ENCODE measurements around the gene PLEKHG2.
"Not testable (repeated sequence)": the region's sequence is repeated elsewhere in the genome, so short reads cannot be mapped to it uniquely, and the experiment has no call there.

PLEKHG2 gene

DNA sequence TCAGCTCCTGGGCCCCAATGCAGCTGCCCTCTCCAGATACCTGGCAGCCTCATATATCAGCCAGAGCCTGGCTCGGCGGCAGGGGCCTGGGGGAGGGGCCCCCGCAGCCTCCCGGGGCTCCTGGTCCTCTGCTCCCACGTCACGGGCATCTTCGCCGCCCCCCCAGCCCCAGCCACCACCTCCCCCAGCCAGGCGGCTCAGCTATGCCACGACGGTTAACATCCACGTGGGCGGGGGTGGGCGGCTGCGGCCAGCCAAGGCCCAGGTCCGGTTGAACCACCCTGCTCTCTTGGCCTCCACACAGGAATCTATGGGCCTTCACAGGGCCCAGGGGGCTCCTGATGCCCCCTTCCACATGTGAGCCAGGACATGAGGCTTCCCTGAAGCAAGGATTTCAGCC is 12.5 kb downstream of the PLEKHG2 start:
- DNase-seq, result no peak

DNA sequence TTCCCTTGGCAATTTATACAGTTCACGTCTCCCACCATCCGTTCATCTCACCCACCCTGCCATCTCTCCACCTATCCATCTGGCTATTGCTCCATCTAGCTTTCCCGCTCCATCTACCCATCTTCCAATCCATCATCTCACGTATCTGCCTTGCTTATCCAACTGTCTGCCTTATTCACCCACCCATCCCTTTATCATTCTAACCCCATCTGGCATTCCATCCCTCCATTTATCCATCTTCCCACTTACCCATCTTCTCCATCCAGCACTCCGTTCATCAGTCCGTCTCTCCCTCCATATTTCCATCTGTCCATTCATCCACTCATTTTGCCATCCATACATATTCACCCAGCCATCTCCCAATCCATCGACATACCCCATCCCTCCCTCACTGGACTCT is 13.3 kb downstream of the PLEKHG2 start:
- no peak for DNase-seq

DNA sequence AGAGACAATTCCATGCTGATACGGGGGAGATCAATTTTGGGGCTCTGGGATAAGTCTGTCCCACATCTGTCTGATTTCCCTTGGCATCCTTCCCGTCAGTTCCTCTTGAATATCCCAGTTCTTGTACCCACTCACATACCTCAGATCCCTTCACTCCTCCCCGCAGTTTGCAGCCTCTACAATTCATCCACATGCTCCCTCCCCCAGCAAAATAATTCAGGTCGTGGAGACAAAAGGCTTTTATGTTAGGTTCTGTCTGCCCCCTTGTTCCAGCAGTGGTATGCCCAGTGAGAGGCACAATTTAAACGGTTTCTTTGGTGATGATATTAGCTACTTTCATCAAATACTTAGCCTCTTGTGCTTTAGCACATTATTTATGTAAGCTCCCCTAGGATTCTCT is 13.7 kb downstream of the PLEKHG2 start:
- no peak for DNase-seq

DNA sequence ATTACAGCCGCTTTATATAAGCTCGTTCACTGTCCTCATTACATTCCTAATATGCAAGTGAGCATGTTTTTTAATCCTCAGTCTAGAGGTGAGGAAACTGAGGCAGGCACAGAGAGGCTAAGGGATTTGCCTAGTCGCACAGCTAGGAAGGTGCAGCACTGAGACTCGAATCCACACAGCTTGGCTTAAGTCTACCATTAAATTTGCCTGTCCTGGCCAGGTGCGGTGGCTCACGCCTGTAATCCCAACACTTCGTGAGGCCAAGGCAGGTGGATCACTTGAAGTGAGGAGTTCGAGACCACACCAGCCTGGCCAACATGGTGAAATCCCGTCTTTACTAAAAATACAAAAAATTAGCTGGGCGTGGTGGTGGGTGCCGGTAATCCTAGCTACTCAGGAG is 15.2 kb downstream of the PLEKHG2 start:
- DNase-seq, result no peak

DNA sequence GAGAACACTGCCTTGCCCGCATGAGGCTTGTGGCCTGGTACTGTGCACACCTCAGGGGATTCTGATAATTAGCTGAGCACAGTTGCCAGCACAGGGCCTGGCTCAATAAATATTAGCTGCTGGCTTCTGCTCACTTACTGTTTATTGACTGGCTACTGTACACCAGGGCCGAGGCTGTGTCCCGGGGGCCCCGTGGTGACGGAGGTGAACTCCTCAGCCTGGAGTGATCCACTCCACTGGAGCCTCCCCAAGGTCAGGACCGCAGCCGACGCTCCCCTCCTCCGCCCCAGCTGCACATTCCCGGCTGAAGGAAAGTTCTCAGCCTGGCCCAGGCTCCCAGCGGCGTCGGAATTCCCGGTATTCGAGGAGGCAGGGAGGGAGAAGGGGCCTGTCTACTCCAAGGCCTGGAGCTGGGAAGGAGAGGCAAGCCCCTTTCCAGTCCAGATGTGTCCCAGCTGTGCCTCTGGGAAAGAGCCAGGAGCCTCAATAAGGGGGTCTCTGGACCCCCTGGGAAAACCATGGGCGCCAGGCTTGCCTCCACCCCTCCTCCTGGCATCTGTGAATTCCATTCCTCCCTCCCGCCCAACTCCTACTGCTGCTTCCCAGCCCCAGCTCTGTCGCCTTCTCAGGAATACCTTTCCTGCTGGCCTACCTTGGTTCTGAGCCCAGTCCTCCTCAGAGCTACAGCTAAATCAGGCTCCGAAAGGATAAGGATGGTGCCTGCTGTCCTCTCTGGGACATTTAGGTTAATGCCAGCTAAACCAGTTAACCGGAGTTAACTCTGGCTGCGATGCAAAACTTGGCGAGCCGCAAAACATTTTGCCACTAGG is 16.0 kb downstream of the PLEKHG2 start:
- no peak for DNase-seq

DNA sequence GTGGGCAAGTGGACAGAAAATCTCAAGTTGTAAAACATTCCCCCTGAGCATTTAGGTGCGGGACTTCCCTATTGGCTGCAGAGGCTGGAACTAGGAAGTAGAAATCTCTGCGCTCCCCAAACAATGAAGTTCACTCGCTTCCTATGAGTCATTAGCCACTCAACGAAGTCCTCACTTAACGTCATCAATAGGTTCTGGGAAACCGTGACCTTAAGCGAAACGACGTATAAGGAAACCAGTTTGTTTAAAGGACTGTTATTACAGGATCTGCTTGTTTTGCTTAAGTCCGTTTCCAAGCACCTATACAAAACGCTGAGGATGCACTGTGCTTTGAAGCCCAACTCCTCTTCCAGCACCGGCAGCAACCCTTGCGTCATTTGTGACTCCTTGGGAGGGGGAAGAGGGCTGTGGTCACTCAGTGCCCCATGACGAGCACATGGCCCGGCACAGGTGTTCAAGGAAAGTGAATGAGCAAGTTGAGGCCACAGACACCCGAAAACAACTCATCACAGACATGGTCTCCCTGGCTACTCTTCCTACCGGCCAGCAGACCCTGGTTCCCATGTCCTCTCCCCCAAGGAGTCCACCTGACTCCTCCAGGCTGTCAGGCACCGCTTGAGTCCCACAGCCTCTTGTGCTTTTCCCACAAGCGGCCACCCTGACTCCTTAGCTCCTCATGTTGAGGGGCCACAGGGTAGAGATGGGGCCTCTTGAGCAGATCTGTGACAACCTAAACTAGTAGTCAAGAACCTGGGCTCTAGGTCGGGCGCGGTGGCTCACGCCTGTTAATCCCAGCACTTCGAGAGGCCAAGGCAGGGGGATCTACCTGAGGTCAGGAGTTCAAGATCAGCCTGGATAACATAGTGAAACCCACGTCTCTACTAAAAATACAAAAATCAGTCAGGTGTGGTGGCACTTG is 18.5 kb downstream of the PLEKHG2 start:
- DNase-seq, result peak; percentile 26

DNA sequence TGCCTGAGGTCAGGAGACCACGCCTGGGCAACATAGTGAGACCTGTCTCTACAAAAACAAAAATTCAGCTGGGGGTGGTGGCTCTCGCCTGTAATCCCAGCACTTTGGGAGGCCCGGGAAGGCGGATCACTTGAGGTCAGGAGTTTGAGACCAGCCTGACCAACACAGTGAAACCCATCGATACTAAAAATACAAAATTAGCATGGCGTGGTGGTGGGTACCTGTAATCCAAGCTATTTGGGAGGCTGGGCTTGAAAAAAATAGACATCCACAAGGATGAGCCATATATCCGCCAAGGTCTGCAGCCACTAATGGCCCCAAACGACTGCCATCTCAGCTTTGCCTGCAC is 20.2 kb downstream of the PLEKHG2 start:
- DNase-seq, result no peak

DNA sequence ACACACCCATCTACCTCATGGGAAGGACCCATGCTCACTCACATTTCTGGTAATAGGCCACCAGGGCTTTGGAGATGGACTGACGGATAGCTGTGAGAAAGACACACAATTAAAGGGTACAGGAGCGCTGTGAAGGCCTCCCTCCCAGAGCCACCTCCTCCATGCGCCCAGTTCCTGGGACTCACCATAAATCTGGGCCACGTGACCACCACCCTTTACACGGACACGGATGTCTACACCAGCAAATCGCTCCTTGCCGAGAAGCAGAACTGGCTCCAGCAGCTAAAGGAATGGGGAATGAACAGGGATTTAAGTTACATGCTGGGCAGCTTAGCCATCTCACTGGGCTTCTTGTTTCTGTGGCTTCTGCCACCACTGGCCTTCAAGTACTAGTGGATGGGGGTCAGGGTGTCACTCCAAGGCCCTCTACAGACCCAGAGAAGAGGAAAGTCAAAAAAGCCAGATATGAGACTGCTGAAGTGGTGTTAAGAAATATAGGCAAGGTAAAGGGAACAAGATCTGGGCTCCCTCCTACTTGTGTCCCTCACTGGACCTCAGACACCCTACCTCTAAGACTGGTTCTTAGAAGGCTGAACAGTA is 21.1 kb downstream of the PLEKHG2 start:
- DNase-seq, result no peak

DNA sequence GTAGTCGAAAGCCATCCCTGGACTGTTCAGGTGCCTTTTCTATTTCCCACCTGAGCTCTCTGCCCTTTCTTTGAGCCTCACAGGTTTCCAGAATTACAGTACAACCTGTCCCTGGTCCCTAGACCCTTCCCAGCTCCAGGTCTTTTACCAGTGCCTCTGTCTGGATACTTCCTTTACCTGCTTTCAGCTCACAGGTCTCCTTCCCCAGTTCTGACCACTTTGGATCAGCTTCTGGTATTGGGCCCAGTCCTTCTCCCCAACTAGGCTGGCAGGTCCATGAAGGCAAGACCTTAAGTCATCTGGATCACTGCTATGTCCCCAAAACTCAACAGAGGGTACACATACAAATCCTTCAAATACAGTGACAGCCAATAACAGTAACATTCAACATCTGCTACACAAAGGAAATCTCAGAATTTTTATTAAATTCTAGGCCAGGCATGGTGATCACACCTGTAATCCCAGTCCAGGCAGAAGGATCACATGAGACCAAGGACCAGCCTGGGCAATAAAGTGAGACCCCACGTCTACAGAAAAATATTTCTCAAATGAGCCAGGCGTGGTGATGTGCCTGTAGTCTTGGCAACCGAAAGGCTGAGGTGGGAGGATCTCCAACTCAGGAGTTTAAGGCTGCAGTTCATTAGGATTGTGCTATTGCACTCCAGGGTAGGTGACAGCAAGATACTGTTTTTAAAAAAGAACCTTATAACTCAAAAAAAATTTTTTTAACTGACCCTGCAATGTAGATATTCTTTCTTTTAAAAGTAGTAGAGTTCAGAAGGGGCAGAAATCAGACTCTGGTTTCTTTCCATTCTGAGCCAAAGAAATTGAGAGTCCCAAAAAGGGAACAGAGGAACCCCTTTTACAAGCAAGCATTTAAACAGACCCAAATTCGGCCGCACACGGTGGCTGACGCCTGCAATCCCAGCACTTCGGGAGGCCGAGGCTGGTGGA is 21.9 kb downstream of the PLEKHG2 start:
- DNase-seq, result no peak

DNA sequence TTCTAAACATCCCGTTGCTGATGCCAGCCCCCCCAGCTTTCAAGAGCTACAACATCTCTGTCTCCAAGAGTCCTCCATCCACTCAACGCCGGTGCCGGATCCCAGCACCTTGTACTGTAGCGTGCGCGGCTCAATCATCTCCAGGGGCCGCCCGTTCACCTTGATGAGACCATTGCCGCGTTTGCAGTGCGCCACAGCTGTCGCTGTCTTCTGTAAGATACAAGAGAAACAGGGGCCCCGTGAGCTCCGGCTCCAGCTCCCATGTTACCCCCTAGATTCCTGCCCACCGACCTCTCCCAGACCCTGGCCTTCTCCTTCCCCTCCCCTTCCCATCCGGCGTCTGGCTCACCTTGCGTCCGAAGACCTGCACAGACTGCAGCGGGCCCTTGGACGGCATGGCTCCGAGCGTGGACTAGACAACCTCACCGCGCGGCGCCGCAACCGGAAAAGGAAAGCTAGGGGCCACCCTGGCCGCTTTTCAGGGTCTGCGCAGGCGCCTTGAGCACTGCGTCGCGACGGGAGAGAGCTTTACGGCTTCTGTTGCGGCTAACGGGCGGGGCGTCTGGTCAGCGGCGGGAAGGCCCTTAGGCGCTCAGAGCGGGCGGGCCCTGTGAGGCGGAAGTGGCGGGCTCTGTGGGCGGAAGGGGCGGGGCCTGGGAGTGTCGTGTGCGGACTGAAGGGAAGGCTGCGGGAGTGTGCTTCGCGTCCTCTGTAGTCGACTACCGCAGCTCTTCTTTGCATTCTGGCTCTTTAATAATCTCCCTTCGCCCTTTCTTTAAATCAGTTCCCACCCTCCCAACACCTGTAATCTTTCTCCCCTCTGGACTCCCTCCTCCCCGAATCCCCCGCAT is 23.3 kb downstream of the PLEKHG2 start, which contains the start of gene RPS16:
Gene RPS16, minus strand, starts transcription at position 451 of the 851 bp plus-strand sequence. Its CDS starts 54 bp downstream, at position 397.
- peak; percentile 99 for DNase-seq

DNA sequence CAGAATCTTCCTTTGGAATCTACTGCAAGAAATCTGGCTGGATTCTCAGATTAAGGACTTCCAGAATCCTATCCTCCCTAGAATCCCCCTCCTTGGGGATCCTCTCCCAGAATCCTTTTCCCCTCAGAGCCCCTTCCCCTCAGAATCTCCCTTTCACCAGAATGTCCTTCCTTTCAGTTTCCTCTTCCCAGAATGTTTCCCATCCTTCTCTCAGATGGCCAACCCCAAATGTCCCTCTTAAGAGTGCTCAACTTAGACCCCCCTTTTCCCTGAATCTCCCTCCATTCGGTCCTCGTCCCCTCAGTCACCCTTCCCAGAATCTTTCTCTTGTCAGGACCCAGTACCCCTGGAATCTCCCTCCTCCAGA is 23.9 kb downstream of the PLEKHG2 start:
- DNase-seq, result no peak

DNA sequence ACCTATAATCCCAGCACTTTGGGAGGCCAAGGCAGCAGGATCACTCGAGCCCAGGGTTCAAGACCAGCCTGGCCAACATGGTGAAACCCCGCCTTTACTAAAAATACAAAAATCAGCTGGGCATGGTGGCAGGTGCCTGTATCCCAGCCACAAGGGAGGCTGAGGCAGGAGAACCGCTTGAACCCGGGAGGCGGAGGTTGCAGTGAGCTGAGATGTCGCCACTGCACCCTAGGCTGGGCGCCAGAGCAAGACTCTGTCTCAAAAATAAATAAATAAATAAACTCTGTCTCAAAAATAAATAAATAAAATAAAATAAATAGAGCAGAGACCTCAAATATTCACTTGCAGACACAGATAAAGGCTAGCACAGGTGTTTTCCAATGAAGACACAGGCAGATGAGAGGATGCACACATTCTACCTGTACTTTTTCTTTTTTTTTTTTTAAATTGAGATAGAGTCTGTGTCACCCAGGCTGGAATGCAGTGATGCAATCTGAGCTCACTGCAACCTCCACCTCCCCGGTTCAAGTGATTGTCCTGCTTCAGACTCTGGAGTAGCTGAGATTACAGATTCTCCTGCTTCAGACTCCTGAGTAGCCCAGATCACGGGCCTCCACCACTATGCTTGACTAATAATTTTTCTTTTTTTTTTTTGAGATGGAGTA is 25.9 kb downstream of the PLEKHG2 start:
- no peak for DNase-seq

DNA sequence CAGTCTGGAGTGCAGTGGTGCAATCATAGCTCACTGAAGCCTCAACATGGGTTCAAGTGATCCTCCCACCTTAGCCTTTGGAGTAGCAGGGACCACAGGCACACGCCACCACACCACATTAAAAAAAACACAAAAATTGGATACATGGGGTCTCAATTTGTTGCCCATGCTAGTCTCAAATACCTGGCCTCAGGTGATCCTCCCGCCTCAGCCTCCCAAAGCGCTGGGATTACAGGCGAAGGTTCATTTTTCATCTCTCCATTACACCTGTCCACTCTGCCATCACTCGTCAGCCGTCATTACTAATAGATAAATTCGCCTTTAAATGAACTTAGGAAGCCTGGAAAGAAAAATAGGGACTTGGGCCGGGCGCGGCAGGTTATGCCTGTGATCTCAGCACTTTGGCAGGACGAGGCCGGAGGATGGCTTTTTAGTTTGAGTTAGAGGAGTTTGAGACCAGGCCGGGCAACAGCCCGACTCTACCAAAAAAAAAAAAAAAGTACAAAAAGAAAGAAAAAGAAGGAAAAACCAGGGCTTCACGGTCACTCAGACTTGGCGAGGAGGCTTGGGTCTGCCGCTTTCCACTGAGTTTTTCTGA is 32.2 kb downstream of the PLEKHG2 start:
- no peak for DNase-seq

DNA sequence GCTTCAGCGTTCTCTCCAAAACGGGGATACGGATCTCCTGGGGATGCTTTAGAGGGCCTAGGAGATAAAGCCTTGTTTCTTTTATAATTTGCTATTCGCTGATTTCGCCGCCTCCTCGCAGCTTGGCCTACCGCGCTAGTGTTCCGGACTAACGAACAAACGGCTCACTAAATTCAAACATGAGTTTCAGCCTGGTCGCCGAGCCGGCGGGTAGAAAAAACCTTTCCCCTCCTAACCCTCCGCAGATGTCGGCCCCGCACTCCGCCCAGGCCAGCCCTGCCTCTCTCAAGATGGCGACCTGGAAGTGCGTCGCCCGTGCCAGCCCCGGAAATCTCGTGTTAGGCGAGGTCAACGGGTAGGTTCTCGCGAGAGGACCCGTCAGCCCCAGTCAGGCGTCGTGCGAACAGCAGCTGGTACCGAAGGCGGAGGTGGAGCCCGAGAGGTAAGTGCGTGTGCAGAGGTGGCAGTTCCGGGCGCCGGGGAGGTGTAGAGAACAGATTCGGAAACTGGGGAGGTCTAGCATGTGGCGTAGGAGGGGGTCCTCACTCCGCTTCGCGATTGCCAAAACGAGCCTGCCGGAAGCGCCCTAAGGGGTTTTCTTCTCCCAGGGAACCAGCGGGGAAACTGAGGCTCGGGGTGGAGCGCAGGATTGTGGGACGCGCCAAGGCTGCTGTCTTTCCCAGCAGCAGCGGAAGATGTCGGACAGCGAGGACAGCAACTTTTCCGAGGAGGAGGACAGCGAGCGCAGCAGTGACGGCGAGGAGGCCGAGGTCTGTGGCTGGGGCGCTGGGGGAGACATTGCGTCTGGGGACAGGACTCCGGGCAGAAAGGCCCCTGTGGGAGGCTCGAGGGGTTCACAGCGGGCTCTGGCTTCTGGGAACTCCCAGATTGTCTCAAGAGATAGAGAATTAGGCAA is 33.0 kb downstream of the PLEKHG2 start, which contains the start of gene SUPT5H:
Gene SUPT5H, plus strand, starts transcription at position 387 of the 916 bp plus-strand sequence. Its CDS starts 309 bp downstream, at position 696.
- DNase-seq, result peak; percentile 97

DNA sequence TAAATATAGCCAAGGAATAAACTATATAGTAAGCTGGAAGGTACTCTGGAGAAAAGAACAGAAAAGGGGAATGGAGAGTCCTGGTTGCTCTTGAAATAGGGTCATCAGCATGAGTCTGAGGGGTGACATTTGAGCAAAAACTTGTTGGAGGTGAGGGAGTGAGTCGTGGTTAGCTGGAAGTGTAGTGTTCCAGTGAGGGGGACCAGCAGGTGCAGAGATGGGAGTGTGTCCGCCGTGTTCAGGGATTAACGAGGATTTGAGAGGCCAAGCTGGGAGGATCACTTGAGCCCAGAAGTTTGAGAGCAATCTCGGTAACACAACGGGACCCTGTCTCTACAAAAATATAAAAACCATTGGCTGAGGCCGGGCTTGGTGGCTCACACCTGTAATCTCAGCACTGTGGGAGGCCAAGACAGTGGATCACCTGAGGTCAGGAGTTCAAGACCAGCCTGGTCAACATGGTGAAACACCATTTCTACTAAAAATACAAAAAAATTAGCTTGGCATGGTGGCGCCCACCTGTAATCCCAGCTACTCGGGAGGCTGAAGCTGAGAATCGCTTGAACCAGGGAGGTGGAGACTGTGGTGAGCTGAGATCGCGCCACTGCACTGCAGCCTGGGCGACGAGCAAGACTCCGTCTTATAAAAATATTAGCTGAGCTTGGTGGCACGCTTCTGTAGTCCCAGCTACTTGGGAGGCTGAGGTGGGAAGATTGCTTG is 34.1 kb downstream of the PLEKHG2 start:
- no peak for DNase-seq

DNA sequence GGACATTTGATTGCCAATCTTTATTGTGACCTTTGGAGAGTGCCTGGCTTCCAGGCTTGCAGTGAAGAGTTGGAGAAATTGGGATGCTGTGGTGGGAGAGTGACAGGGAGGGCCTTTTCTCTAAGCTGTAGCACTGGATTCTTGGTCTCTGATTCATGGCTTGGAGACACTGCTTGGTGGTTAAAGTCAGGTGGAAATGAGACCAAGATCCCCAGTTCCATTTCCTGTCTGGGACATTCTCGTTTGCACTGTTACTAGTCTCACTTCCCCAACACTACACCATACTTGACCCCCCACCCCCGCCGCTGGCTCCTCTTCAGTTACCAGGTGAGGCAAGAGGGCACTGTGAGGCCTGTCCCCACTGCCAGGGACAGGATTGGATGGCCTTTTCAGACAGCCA is 35.8 kb downstream of the PLEKHG2 start:
- no peak for DNase-seq

DNA sequence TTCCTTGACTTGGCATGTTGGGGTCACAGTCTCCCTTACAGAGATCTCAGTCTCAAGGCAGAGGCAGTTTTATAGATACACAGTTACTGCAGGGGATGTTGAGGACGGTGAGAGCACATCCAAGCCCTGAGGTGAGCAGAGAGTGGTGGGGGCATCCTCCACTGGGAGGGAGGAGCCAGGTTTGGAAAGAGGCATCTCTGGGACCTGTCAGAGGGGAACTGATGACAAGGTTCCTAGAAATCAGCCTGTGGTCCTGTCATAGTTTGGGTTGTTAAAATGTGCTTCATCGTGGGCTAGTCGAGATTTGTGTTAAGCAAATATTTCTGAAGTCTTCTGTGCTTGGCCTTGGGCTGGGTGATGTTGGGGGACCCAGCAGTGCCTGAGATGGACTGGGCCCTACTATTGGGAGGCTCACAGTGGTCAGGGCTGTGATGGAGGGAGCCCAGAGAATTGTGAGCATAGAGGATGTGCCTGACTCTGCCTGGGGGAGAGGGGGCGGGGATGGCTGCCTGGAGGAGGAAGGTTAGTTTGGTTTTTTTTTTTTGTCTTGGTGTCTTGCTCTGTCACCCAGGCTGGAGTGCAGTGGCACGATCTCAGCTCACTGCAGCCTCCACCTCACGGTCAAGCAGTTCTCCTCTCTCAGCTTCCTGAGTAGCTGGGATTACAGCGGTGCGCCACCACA is 36.8 kb downstream of the PLEKHG2 start:
- no peak for DNase-seq

DNA sequence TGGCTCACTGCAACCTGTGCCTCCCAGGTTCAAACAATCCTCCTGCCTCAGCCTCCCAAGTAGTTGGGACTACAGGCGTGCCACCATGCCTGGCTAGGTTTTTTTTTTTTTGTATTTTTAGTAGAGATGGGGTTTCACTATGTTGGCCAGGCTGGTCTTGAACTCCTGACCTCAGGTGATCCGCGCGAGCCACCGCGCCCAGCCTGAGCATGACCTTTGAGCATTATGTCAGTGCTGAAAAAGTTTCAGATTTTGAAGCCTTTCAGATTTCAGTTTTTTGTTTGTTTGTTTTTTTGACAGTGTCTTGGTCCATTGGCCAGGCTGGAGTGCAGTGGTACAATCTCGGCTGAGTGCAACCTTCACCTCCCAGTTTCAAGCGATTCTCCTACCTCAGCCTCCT is 38.8 kb downstream of the PLEKHG2 start:
- not testable (repeated sequence) for DNase-seq
